GM12878 (cell line): ENCODE data around the gene B4GALNT4. TPM values are rescaled to one million over a fixed set of nuclear protein-coding genes. Genes with fewer than 3 reads are reported as not detected.

ENCODE experiments used
- ATAC-seq: fragments of 200-7000 bp; cut with Tn5 transposase; 3 replicates; pipeline ENCODE4 v1.9.1; 2020; ENCODE audit warnings: mild to moderate bottlenecking, moderate library complexity
- BruUV-seq: library from RNA; stranded (reverse); fragments of 400-500 nt; replicated peaks from 2 replicates; lab custom pipeline; 2021; lab: Mats Ljungman, UMichigan
- CTCF ChIA-PET: fragments of 300-600 bp; sonication (Branson Sonifier 250); formaldehyde crosslinking; extraction: SDS; loops from one replicate; lab custom pipeline; 2021; ENCODE audit warnings: inconsistent platforms; lab: Yijun Ruan, JAX
- POLR2A ChIA-PET: fragments of 350-600 bp; formaldehyde crosslinking; extraction: SDS; loops from one replicate; lab custom pipeline; 2021; ENCODE audit warnings: inconsistent platforms; lab: Charles Lee
- RAD21 ChIA-PET: fragments of 300-600 bp; sonication (Branson Sonifier 250); formaldehyde crosslinking; loops from one replicate; lab custom pipeline; 2023; ENCODE audit warnings: antibody characterized with exemption; ENCODE audit not compliant: unreplicated experiment; lab: Charles Lee
- SMC1A ChIA-PET: fragments of 300-600 bp; sonication (Branson Sonifier 250); formaldehyde crosslinking; loops from one replicate; lab custom pipeline; 2023; ENCODE audit not compliant: unreplicated experiment, uncharacterized antibody; lab: Charles Lee
- DNase-seq: peaks from one replicate; pipeline ENCODE4 v3.0.0-alpha.2; 2011; ENCODE audit warnings: low read depth, low spot score
- FAIRE-seq: peaks from 3 replicates; lab custom pipeline; 2011; peaks lifted over from hg19 to GRCh38; lab: Jason Lieb, UNC
- H2AFZ ChIP-seq: 2 replicates; pipeline ENCODE4 v1.6.0; 2011; ENCODE audit warnings: low read depth, low read length, control low read depth; ENCODE audit not compliant: control insufficient read depth
- H3K27ac ChIP-seq: 2 replicates; pipeline ENCODE4 v1.5.1; 2011; ENCODE audit warnings: control low read depth; ENCODE audit not compliant: control insufficient read depth, insufficient read depth
- H3K27me3 ChIP-seq, 2 experiments: replicated peaks in 1 of 2; 2 replicates each; pipeline versions ENCODE4 v1.6.0 to v1.6.1; 2011; ENCODE audit warnings: low read length in 1 of 2; ENCODE audit not compliant: control insufficient read depth in 2 of 2, insufficient read depth in 2 of 2
- H3K36me3 ChIP-seq, 2 experiments: 2 replicates each; pipeline ENCODE4 v1.5.1; 2011; ENCODE audit warnings: low read length in 1 of 2; ENCODE audit not compliant: control insufficient read depth in 2 of 2, insufficient read depth in 2 of 2
- H3K4me1 ChIP-seq: 2 replicates; pipeline ENCODE4 v1.6.1; 2011; ENCODE audit warnings: mild to moderate bottlenecking, low read length, moderate library complexity, mixed read lengths; ENCODE audit not compliant: control insufficient read depth, insufficient read depth
- H3K4me2 ChIP-seq: 2 replicates; pipeline ENCODE4 v1.6.0; 2011; ENCODE audit warnings: control low read depth; ENCODE audit not compliant: control insufficient read depth, insufficient read depth
- H3K4me3 ChIP-seq: fragments of 200-600 bp; sonication (generic); 2 replicates; pipeline ENCODE4 v1.5.1; 2016
- H3K79me2 ChIP-seq: 2 replicates; pipeline ENCODE4 v1.6.0; 2011; ENCODE audit warnings: low read length; ENCODE audit not compliant: control insufficient read depth, insufficient read depth
- H3K9ac ChIP-seq: 2 replicates; pipeline ENCODE4 v1.8.0; 2011; ENCODE audit warnings: low read length, control low read depth, mixed read lengths; ENCODE audit not compliant: control insufficient read depth, insufficient read depth
- H3K9me3 ChIP-seq: replicated peaks from 3 replicates; pipeline ENCODE4 v1.5.1; 2011; ENCODE audit warnings: mild to moderate bottlenecking, low read length; ENCODE audit not compliant: control insufficient read depth, insufficient read depth
- H4K20me1 ChIP-seq: 2 replicates; pipeline ENCODE4 v1.6.0; 2011; ENCODE audit not compliant: control insufficient read depth, insufficient read depth
- CEBPB ChIP-seq, 2 experiments: fragments of 150-350 bp in 1 of 2; IDR thresholded peaks; 2 replicates each; pipeline ENCODE4 v1.6.1; 2012 to 2014; ENCODE audit warnings: low read depth in 2 of 2, low read length in 2 of 2, borderline replicate concordance in 1 of 2, inconsistent platforms in 1 of 2
- CTCF ChIP-seq, 3 experiments: IDR thresholded peaks in 2 of 3; conservative IDR thresholded peaks in 1 of 3; 2 replicates each; pipeline ENCODE4 v1.5.1; 2011; ENCODE audit warnings: low read depth in 3 of 3, low read length in 3 of 3, mild to moderate bottlenecking in 3 of 3, control low read depth in 2 of 3, moderate library complexity in 2 of 3, inconsistent platforms in 1 of 3, mixed read lengths in 1 of 3; ENCODE audit not compliant: control insufficient read depth in 2 of 3, insufficient read depth in 1 of 3; ENCODE audit errors: extremely low read depth in 1 of 3
- EP300 ChIP-seq, 2 experiments: fragments of 150-350 bp in 1 of 2; IDR thresholded peaks; 2 replicates each; pipeline ENCODE4 v1.6.1; 2011 to 2012; ENCODE audit warnings: low read depth in 2 of 2, low read length in 2 of 2, borderline replicate concordance in 1 of 2, improper control_type of control experiment in 1 of 2, inconsistent platforms in 1 of 2; ENCODE audit not compliant: control insufficient read depth in 1 of 2
- KDM1A ChIP-seq: fragments of 200-600 bp; sonication (generic); IDR thresholded peaks from 2 replicates; pipeline ENCODE4 v1.6.1; 2016; ENCODE audit warnings: borderline replicate concordance
- MTA2 ChIP-seq: fragments of 450-650 bp; IDR thresholded peaks from 2 replicates; pipeline ENCODE4 v1.6.1; 2016; ENCODE audit warnings: low read depth, mild to moderate bottlenecking, moderate library complexity
- PAX8 ChIP-seq: fragments of 450-650 bp; IDR thresholded peaks from 2 replicates; pipeline ENCODE4 v1.6.1; 2017; ENCODE audit warnings: mild to moderate bottlenecking, moderate library complexity
- POU2F2 ChIP-seq: IDR thresholded peaks from 3 replicates; pipeline ENCODE4 v1.6.1; 2011; ENCODE audit warnings: low read depth, mild to moderate bottlenecking, low read length, borderline replicate concordance
- RAD51 ChIP-seq: fragments of 450-650 bp; IDR thresholded peaks from 2 replicates; pipeline ENCODE4 v1.6.1; 2016; ENCODE audit warnings: moderate library complexity, mild to moderate bottlenecking, inconsistent platforms
- SMC3 ChIP-seq: IDR thresholded peaks from 2 replicates; pipeline ENCODE4 v1.6.1; 2011; ENCODE audit warnings: low read length, improper control_type of control experiment, borderline replicate concordance
- SREBF2 ChIP-seq: IDR thresholded peaks from 2 replicates; pipeline ENCODE4 v1.6.1; 2012; ENCODE audit warnings: mild to moderate bottlenecking, low read length
- ZNF384 ChIP-seq: IDR thresholded peaks from 2 replicates; pipeline ENCODE4 v1.6.1; 2012; ENCODE audit warnings: low read depth, mild to moderate bottlenecking, low read length, improper control_type of control experiment, borderline replicate concordance
- WGBS: methylation state at CpG from one replicate; pipeline ENCODE4 v1.1.6; 2016; ENCODE audit warnings: low lambda C conversion rate; ENCODE audit not compliant: insufficient replicate concordance, insufficient coverage; ENCODE audit errors: missing lambda C conversion rate; 5-methylcytosine and 5-hydroxymethylcytosine counted together
- in situ Hi-C: fragments of 300-500 bp; cut with MboI; formaldehyde crosslinking; loops from 9 replicates; pipeline ENCODE4 v1.14.3; 2018; ENCODE audit warnings: mixed read lengths
- intact Hi-C: fragments of 100-400 bp; cut with micrococcal nuclease; formaldehyde crosslinking; loops from one replicate; pipeline ENCODE4 v1.14.2; 2022; ENCODE audit not compliant: unreplicated experiment
- polyA plus RNA-seq, 11 experiments: library from polyadenylated mRNA; depleted of rRNA in 4 of 11; unstranded in 6 of 11; stranded (reverse) in 5 of 11; fragments of >200 nt; fragmentation: Nextera tagmentation in 4 of 11; fragmentation: Illumina TruSeq in 1 of 11; extraction: Ambion mirVana in 4 of 11; extraction: Trizol in 1 of 11; gene quantifications; 1 replicate in 1 of 11; 2 replicates in 10 of 11; pipeline versions ENCODE4 v1.2.1 to v1.2.3, GENCODE V29; 2011 to 2016; ENCODE audit warnings: inconsistent platforms in 2 of 11, missing spikeins in 2 of 11, low read depth in 1 of 11
- total RNA-seq, 4 experiments: library from RNA; depleted of rRNA in 3 of 4; stranded (reverse); fragments of >200 nt in 3 of 4; fragmentation: Illumina TruSeq in 1 of 4; extraction: Trizol in 1 of 4; gene quantifications; 2 replicates each; pipeline versions ENCODE4 v1.2.1 to v1.2.3, GENCODE V29; 2013 to 2021
- TF ChIP-seq, protein P1 (sequence below): fragments of 450-650 bp; formaldehyde crosslinking; IDR thresholded peaks from 2 replicates; pipeline ENCODE4 v1.5.0; 2022; ENCODE audit warnings: mild to moderate bottlenecking, missing genetic modification characterization
- TF ChIP-seq, protein P2 (sequence below): IDR thresholded peaks from 2 replicates; pipeline ENCODE4 v1.6.1; 2012; ENCODE audit warnings: mild to moderate bottlenecking, low read depth, low read length

B4GALNT4 gene
- total and polyA plus RNA-seq, 10 of the 15 experiments (the other 5 are each of a cell fraction or from before 2014, with no cell fraction given), result 0.04 to 0.82 (median 0.40) TPM; not detected in 6

- TF ChIP-seq ZNF384, result no peak
- no peak for TF ChIP-seq RAD51
- TF ChIP-seq CTCF (IDR thresholded peaks at IDR 0.05 in 2 of 3, conservative IDR thresholded peaks at IDR 0.05 in 1 of 3; ENCODE audit: control insufficient read depth in 2 of 3, extremely low read depth in 1 of 3, insufficient read depth in 1 of 3, low read depth in 3 of 3, low read length in 3 of 3), result no peak
Observed at GRCh38 chr11:385594-386351, 16.5 kb downstream of the B4GALNT4 start (continued).

DNA sequence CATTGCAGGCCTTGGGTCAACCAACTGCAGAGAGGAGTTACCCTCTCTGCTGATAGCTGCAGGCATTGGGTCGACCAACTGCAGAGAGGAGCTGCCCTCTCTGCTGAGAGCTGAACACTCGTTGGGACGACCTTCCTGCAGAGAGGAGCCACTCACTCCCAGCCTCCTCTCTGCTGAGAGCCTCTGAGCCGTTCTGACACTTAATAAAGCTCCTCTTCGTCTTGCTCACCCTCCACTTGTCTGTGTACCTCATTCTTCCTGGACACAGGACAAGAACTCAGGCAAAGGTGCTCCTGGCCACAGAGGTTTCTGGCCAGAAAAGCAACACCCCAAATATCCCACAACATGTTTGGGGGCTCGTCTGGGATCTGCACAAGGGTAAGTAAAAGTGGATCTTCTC, 17.2 kb downstream of the B4GALNT4 start:
- intact Hi-C loops, result no loop called here
- Histone ChIP-seq H3K9ac (no peak overlapping the region), H3K9me3 (no peaks in the 10 kb centered on the region; the same call in 2 of the 3 replicates), H3K27me3 (no peaks in the 10 kb centered on the region), H3K27ac (no peak overlapping the region), H3K4me1 (no peaks in the 10 kb centered on the region), H3K79me2 (no peaks in the 10 kb centered on the region), H3K4me3 (no peak overlapping the region), H3K36me3 (no peaks in the 10 kb centered on the region), H4K20me1 (no peaks in the 10 kb centered on the region), H2AFZ (no peak overlapping the region), H3K4me2 (no peak overlapping the region)
- TF ChIP-seq POU2F2 (no peak), SMC3 (no peak), EP300 (IDR thresholded peaks at IDR 0.05; ENCODE audit: borderline replicate concordance in 1 of 2, control insufficient read depth in 1 of 2, low read depth in 2 of 2, low read length in 2 of 2) (no peak), SREBF2 (no peak), KDM1A (no peak), MTA2 (no peak), PAX8 (no peak), CEBPB (IDR thresholded peaks at IDR 0.05; ENCODE audit: borderline replicate concordance in 1 of 2, low read depth in 2 of 2, low read length in 2 of 2) (no peak)
- TF ChIP-seq, protein P1, sequence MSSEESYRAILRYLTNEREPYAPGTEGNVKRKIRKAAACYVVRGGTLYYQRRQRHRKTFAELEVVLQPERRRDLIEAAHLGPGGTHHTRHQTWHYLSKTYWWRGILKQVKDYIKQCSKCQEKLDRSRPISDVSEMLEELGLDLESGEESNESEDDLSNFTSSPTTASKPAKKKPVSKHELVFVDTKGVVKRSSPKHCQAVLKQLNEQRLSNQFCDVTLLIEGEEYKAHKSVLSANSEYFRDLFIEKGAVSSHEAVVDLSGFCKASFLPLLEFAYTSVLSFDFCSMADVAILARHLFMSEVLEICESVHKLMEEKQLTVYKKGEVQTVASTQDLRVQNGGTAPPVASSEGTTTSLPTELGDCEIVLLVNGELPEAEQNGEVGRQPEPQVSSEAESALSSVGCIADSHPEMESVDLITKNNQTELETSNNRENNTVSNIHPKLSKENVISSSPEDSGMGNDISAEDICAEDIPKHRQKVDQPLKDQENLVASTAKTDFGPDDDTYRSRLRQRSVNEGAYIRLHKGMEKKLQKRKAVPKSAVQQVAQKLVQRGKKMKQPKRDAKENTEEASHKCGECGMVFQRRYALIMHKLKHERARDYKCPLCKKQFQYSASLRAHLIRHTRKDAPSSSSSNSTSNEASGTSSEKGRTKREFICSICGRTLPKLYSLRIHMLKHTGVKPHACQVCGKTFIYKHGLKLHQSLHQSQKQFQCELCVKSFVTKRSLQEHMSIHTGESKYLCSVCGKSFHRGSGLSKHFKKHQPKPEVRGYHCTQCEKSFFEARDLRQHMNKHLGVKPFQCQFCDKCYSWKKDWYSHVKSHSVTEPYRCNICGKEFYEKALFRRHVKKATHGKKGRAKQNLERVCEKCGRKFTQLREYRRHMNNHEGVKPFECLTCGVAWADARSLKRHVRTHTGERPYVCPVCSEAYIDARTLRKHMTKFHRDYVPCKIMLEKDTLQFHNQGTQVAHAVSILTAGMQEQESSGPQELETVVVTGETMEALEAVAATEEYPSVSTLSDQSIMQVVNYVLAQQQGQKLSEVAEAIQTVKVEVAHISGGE (CRISPR knock-in tag), result no peak
- TF ChIP-seq, protein P2, sequence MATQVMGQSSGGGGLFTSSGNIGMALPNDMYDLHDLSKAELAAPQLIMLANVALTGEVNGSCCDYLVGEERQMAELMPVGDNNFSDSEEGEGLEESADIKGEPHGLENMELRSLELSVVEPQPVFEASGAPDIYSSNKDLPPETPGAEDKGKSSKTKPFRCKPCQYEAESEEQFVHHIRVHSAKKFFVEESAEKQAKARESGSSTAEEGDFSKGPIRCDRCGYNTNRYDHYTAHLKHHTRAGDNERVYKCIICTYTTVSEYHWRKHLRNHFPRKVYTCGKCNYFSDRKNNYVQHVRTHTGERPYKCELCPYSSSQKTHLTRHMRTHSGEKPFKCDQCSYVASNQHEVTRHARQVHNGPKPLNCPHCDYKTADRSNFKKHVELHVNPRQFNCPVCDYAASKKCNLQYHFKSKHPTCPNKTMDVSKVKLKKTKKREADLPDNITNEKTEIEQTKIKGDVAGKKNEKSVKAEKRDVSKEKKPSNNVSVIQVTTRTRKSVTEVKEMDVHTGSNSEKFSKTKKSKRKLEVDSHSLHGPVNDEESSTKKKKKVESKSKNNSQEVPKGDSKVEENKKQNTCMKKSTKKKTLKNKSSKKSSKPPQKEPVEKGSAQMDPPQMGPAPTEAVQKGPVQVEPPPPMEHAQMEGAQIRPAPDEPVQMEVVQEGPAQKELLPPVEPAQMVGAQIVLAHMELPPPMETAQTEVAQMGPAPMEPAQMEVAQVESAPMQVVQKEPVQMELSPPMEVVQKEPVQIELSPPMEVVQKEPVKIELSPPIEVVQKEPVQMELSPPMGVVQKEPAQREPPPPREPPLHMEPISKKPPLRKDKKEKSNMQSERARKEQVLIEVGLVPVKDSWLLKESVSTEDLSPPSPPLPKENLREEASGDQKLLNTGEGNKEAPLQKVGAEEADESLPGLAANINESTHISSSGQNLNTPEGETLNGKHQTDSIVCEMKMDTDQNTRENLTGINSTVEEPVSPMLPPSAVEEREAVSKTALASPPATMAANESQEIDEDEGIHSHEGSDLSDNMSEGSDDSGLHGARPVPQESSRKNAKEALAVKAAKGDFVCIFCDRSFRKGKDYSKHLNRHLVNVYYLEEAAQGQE, result no peak
- ChIA-PET CTCF (no interaction called here), RAD21 (no interaction called here), POLR2A (no interaction called here), SMC1A (no interaction called here)
- no peak for DNase-seq
- no TSS peak for BruUV-seq
- no peak for ATAC-seq
- FAIRE-seq, result no peak
- in situ Hi-C loops, result no loop called here
- WGBS, result 17% methylated on average over 6 of the region's 6 CpGs
